Colonic mucosa (tissue), 4 donors: ENCODE measurements around the gene CALY. TPM values are rescaled to one million over a fixed set of nuclear protein-coding genes. Genes with fewer than 3 reads are reported as not detected.

Experiments
- DNase-seq: peaks from one replicate; pipeline ENCODE4 v3.0.0-alpha.2; 2020
- H3K27ac ChIP-seq: fragments of 200-600 bp; one replicate; pipeline ENCODE4 v1.8.0; 2021
- H3K27me3 ChIP-seq: fragments of 200-600 bp; one replicate; pipeline ENCODE4 v1.8.0; 2021
- H3K36me3 ChIP-seq: fragments of 200-600 bp; one replicate; pipeline ENCODE4 v1.8.0; 2021
- H3K4me1 ChIP-seq: fragments of 200-600 bp; one replicate; pipeline ENCODE4 v1.8.0; 2021; ENCODE audit warnings: mild to moderate bottlenecking
- H3K4me3 ChIP-seq: fragments of 200-600 bp; one replicate; pipeline ENCODE4 v1.8.0; 2021
- H3K9ac ChIP-seq, 2 donors: one replicate each; pipeline ENCODE4 v1.7.0; 2013; ENCODE audit warnings: control low read depth in 2 of 2, low read depth in 2 of 2, low read length in 2 of 2
- H3K9me3 ChIP-seq: fragments of 200-600 bp; one replicate; pipeline ENCODE4 v1.8.0; 2021
- intact Hi-C: fragments of 100-400 bp; cut with DNase I; formaldehyde crosslinking; loops from one replicate; pipeline ENCODE4 v1.14.1; 2022
- total RNA-seq, 2 donors: library from RNA; stranded (reverse); fragmentation: NEBNext Ultra II Directional in 1 of 2; extraction: Animal tissue kit (Norgen Biotek cat#: 25700) in 1 of 2; gene quantifications; one replicate each; pipeline ENCODE4 v1.2.1, GENCODE V29; 2021
- TF ChIP-seq, protein P1 (sequence below): fragments of 200-600 bp; IDR thresholded peaks from one replicate; pipeline ENCODE4 v1.8.0; 2022; ENCODE audit warnings: antibody characterized with exemption, mild to moderate bottlenecking
- donor health status: healthy.
- donor health status: DM: no; HTN: no; CAD: no.
- donor health status: DM: no; HTN: no; CAD: no.

CALY gene
- total RNA-seq, 2 donors from 2014 or later, result 1.6 TPM; not detected in 1

GRCh38 chr10:133280391-133281059 is 56.2 kb downstream of the CALY start:
- Histone ChIP-seq H3K36me3 (peaks cover 4% of the 10 kb centered on the region), H3K9ac (no peak overlapping the region), H3K27ac (no peak overlapping the region), H3K27me3 (peaks cover 16% of the 10 kb centered on the region), H3K4me3 (no peak overlapping the region), H3K4me1 (peaks cover 4% of the 10 kb centered on the region), H3K9me3 (no peaks in the 10 kb centered on the region)
- DNase-seq, result no peak
- intact Hi-C loops, result no loop called here
- TF ChIP-seq, protein P1, sequence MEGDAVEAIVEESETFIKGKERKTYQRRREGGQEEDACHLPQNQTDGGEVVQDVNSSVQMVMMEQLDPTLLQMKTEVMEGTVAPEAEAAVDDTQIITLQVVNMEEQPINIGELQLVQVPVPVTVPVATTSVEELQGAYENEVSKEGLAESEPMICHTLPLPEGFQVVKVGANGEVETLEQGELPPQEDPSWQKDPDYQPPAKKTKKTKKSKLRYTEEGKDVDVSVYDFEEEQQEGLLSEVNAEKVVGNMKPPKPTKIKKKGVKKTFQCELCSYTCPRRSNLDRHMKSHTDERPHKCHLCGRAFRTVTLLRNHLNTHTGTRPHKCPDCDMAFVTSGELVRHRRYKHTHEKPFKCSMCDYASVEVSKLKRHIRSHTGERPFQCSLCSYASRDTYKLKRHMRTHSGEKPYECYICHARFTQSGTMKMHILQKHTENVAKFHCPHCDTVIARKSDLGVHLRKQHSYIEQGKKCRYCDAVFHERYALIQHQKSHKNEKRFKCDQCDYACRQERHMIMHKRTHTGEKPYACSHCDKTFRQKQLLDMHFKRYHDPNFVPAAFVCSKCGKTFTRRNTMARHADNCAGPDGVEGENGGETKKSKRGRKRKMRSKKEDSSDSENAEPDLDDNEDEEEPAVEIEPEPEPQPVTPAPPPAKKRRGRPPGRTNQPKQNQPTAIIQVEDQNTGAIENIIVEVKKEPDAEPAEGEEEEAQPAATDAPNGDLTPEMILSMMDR, result no peak

DNA sequence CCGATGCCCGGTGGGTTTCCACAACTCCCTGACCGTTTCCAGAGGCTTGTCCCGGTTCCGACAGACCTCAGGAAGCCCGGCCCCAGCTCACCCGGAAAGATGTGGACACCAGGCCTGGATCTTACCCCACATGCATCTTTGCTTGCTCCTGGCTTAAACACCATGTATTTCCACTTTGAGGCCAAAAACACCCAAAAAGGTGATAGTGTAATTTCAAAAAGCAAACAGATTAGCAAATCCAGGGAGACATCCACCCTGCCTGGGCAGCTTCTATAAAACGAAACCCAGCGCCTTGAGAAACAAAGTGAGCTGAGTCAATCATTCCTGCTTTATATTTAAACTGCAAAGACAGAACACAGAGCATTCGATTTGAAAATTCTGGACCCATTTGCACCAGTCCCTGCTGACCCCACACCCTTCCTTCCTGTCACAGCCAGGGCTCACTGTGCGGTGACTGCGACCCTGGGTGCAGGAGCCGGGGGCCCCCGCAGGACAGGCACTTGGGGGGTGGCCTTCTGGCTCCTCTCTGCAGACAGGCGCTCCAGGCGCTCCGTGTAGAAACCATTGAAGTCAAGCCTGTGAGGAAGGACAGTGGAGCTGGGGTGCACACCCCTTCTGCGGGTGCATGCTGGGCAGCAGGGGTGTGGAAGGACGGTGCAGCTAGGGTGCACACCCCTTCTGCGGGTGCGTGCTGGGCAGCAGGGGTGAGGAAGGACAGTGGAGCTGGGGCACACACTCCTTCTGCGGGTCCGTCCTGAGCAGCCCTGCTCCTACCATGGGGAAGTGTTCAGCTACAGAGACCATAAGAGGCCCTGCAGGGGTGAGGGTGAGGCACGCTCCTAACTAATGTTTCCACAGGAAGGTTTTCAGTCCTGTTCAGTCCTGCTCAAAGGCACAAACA is 57.1 kb downstream of the CALY start:
- intact Hi-C loops, result no loop called here
- H3K27ac ChIP-seq, result peak overlapping the region; percentile 41
- no peak overlapping the region for H3K4me3 ChIP-seq
- peaks cover 4% of the 10 kb centered on the region for H3K36me3 ChIP-seq
- peaks cover 16% of the 10 kb centered on the region for H3K27me3 ChIP-seq
- TF ChIP-seq, protein P1, result no peak
- no peak for DNase-seq
- H3K9ac ChIP-seq, result peak overlapping the region in 1 of 2 donors; percentile 18
- no peaks in the 10 kb centered on the region for H3K9me3 ChIP-seq
- peaks cover 4% of the 10 kb centered on the region for H3K4me1 ChIP-seq

- intact Hi-C loops, result no loop called here
- H3K9ac ChIP-seq, result no peak overlapping the region
- peak overlapping the region; percentile 41 for H3K27ac ChIP-seq
- peaks cover 4% of the 10 kb centered on the region for H3K4me1 ChIP-seq
- DNase-seq, result peak; percentile 57
- H3K36me3 ChIP-seq, result no peaks in the 10 kb centered on the region
- no peaks in the 10 kb centered on the region for H3K9me3 ChIP-seq
- H3K27me3 ChIP-seq, result peaks cover 16% of the 10 kb centered on the region
- TF ChIP-seq, protein P1, result no peak
- H3K4me3 ChIP-seq, result no peak overlapping the region
Measured at GRCh38 chr10:133278577-133279265, 58.0 kb downstream of the CALY start.

- Histone ChIP-seq H3K27ac (peak overlapping the region; percentile 41), H3K27me3 (peaks cover 16% of the 10 kb centered on the region), H3K9me3 (no peaks in the 10 kb centered on the region), H3K9ac (peak overlapping the region in 1 of 2 donors; percentile 9), H3K4me1 (peaks cover 4% of the 10 kb centered on the region), H3K36me3 (no peaks in the 10 kb centered on the region), H3K4me3 (no peak overlapping the region)
- TF ChIP-seq, protein P1, result no peak
- DNase-seq, result no peak
- intact Hi-C loops, result no loop called here
Measured at GRCh38 chr10:133277993-133278576, 58.6 kb downstream of the CALY start.
